Measurements from ENCODE around the gene SLC12A8. TPM values are rescaled to one million over a fixed set of nuclear protein-coding genes. Genes with fewer than 3 reads are reported as not detected.

The SLC12A8 gene
- total RNA-seq, 1 donor from 2014 or later = 8.0 TPM

DNA sequence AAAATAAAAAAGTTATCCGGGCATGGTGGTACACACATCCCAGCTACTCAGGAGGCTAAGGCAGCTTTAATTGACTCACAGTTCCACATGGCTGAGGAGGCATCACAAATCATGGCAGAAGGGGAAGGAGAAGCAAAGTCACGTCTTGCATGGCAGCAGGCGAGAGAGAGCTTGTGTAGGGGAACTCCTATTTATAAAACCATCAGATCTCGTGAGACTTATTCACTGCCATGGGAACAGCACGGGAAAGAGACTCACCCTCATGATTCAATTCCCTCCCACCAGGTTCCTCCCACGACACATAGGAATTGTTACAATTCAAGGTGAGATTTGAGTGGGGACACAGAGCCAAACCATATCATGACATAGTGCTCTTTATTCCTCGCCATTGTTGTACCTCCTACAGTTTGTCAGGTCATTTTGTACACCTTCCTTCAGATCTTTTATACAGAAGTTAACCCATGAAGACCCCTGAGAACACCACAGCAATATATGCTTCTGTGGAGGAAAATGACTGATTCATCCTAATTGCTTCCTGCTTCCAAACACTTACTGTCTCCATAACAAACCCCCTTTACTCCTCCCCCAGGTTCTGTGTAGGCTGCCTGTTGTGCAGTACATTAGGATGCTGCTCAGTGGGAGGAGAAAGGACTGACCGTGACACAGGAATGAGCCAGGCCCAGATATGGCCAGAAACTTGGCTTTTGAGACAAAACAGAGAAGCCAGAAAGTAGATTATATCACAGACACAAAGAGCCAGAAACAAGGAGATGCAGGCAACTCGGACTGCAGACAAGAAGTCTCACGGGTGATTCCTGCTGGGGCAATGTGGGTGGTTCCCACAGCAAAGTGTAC lies 88.9 kb downstream of the SLC12A8 start:
- H3K4me1 Mint-ChIP-seq = peaks cover 45% of the 10 kb centered on the region
- TF ChIP-seq, protein P1, sequence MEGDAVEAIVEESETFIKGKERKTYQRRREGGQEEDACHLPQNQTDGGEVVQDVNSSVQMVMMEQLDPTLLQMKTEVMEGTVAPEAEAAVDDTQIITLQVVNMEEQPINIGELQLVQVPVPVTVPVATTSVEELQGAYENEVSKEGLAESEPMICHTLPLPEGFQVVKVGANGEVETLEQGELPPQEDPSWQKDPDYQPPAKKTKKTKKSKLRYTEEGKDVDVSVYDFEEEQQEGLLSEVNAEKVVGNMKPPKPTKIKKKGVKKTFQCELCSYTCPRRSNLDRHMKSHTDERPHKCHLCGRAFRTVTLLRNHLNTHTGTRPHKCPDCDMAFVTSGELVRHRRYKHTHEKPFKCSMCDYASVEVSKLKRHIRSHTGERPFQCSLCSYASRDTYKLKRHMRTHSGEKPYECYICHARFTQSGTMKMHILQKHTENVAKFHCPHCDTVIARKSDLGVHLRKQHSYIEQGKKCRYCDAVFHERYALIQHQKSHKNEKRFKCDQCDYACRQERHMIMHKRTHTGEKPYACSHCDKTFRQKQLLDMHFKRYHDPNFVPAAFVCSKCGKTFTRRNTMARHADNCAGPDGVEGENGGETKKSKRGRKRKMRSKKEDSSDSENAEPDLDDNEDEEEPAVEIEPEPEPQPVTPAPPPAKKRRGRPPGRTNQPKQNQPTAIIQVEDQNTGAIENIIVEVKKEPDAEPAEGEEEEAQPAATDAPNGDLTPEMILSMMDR (IDR thresholded peaks at IDR 0.05; ENCODE audit: unreplicated experiment) = no peak
- H3K36me3 Mint-ChIP-seq = peaks cover 3% of the 10 kb centered on the region
- no peak overlapping the region for H3K4me3 Mint-ChIP-seq
- no peaks in the 10 kb centered on the region for H3K9me3 Mint-ChIP-seq
- peaks cover 49% of the 10 kb centered on the region for H3K27me3 Mint-ChIP-seq (ENCODE audit: low read depth)
- DNase-seq (ENCODE audit: low spot score in 2 of 2, unreplicated experiment in 2 of 2) = no peak
- H3K27ac Mint-ChIP-seq = peak overlapping the region; percentile 71

DNA sequence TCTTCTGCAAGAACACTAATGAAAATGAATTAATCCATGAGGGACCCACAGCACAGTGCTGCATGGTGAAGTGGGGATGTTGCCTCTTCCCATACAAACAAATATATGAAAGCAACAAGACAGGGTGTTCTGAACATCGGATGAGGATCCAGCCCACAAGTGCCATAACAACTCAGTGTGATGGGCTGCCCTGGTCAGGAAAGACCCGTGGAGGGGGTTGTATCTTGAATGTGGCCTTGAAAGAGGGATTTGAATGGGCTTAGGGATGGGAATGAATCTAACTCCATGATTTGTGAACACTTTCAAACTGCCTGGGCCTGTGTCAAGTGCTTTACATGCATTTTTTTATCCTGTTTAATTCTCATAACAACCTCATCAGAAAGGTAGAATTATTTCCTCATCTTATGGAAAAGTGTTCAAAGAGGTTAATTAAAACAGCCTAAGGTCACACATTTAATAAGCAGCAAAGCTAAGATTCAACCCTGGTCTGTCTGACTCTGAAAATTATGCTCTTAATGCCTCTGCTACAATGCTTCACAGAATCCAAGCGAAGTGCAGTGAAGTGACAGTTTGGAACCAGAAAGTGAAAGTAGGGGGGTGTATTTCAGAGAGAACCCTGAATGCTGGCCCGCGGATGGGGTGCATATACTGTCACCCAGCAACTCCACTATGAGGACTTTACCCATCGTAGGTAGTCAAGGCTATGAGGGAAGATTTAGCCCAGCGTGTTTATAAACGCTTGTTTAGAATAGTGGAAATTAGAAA lies 91.1 kb downstream of the SLC12A8 start:
- Mint-ChIP-seq H3K36me3 (peaks cover 3% of the 10 kb centered on the region), H3K4me3 (peak overlapping the region; percentile 40), H3K9me3 (no peaks in the 10 kb centered on the region), H3K4me1 (peaks cover 45% of the 10 kb centered on the region), H3K27me3 (ENCODE audit: low read depth) (peaks cover 49% of the 10 kb centered on the region), H3K27ac (no peak overlapping the region)
- DNase-seq (ENCODE audit: low spot score in 2 of 2, unreplicated experiment in 2 of 2) = no peak
- TF ChIP-seq, protein P1 (IDR thresholded peaks at IDR 0.05; ENCODE audit: unreplicated experiment) = no peak

DNA sequence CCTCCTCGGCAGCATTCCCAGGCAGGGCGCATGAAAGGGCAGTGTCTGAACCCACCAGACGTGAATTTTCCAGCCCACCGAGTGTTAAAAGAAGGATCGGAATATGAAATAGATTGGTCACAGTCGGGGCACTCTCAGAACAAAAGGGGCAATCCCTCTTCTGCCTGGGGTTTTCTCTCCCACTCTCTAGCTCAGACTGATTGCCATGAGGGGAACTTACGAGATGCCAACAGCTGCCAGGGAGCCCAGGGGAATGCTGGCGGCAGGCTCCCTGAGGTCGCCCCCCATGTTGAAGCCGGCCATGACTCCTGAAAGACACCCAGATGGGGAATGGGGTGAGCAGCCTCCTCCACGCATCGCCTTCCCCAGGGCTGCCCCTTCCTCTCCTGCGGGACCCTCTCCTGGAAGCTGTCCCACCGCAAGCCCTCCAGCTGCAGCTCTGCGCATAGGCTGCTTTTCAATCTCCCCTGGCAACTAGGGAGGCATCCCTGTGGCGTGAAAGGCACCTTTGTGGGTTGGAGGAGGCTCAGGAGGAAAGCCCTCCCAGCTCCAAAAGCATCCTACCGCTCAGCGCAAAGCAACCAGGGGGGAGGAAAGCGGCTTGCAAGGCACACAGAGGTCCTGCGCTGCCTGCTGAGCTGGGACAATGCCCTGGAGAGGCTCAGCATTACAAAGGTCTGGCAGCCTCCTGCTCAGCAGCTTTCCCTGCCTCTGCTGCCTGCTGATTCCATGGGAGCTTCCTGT lies 92.0 kb downstream of the SLC12A8 start:
- Mint-ChIP-seq H3K9me3 (no peaks in the 10 kb centered on the region), H3K4me3 (peak overlapping the region; percentile 40), H3K27me3 (ENCODE audit: low read depth) (peaks cover 49% of the 10 kb centered on the region), H3K27ac (peak overlapping the region; percentile 43), H3K36me3 (peaks cover 3% of the 10 kb centered on the region), H3K4me1 (peaks cover 42% of the 10 kb centered on the region)
- TF ChIP-seq, protein P1 (IDR thresholded peaks at IDR 0.05; ENCODE audit: unreplicated experiment) = no peak
- DNase-seq (ENCODE audit: low spot score in 2 of 2, unreplicated experiment in 2 of 2) = no peak

DNA sequence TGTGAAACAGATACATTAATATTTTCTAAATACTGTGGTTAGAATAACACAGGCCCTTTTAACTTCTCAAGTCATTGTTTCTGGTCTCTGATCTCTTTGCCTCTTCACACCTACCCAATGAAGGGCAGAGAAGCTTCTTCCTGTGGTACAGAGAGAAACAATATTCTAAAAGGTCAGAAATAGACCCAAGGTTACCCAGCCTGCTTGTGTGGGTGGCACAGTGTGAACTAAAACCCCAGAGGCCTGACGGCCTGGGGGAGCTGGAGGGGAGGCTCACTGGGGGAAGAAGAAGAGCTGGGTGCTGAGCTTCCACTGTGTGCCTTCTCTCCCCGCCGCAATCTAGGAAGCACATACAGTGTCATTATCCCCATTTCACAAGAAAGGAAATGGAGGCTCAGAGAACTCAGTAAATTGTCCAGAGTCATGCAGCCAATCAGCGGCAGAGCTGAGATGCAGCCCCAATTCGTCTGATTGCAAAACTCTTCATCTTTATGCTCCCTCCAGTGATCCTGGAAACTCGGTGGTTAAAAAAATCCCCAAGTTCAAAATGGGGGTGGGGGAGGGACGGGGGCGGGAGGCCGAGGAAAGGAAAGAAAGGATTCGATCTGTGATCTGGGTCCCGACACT lies 92.7 kb downstream of the SLC12A8 start:
- Mint-ChIP-seq H3K9me3 (no peaks in the 10 kb centered on the region), H3K36me3 (peaks cover 3% of the 10 kb centered on the region), H3K27ac (no peak overlapping the region), H3K27me3 (ENCODE audit: low read depth) (peaks cover 49% of the 10 kb centered on the region), H3K4me3 (peak overlapping the region; percentile 40), H3K4me1 (peaks cover 46% of the 10 kb centered on the region)
- TF ChIP-seq, protein P1 (IDR thresholded peaks at IDR 0.05; ENCODE audit: unreplicated experiment) = no peak
- DNase-seq (ENCODE audit: low spot score in 2 of 2, unreplicated experiment in 2 of 2) = no peak

DNA sequence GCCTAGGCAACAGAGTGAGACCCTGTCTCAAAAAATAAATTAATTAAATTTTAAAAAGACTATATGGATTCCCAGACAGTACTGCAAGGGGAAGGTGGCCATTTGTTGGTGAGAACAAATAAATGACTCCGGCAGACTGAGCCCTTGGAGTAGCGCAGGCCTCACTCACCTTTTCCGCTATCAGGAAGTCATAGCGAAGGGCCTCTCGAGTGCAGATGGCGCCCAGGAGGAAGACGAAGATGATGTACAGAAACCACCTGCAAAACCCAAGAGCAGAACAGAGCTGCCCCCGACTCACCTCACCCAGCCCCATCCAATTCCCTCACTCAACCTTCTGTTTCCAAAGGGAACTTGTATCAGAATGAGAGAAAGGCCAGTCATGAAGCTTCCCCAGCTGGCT lies 93.9 kb downstream of the SLC12A8 start:
- TF ChIP-seq, protein P1 (IDR thresholded peaks at IDR 0.05; ENCODE audit: unreplicated experiment) = no peak
- H3K9me3 Mint-ChIP-seq = no peaks in the 10 kb centered on the region
- peaks cover 42% of the 10 kb centered on the region for H3K27me3 Mint-ChIP-seq (ENCODE audit: low read depth)
- H3K4me1 Mint-ChIP-seq = peaks cover 42% of the 10 kb centered on the region
- H3K4me3 Mint-ChIP-seq = no peak overlapping the region
- DNase-seq (ENCODE audit: low spot score in 2 of 2, unreplicated experiment in 2 of 2) = no peak
- no peak overlapping the region for H3K27ac Mint-ChIP-seq
- H3K36me3 Mint-ChIP-seq = peaks cover 3% of the 10 kb centered on the region

Measured in mesothelial cell of epicardium (in vitro differentiated cells).